Liver (tissue), 2 donors: ENCODE measurements around the gene NEK8.

Experiments
- CTCF ChIP-seq: fragments of 150-350 bp; IDR thresholded peaks from 2 replicates; pipeline ENCODE4 v1.5.1; 2017; ENCODE audit warnings: improper control_type of control experiment, low read depth, low read length; ENCODE audit not compliant: missing input control
- YY1 ChIP-seq: IDR thresholded peaks from 2 replicates; pipeline ENCODE4 v1.6.1; 2016; ENCODE audit warnings: antibody characterized with exemption, mild to moderate bottlenecking
- donor health status: healthy.

GRCh38 chr17:28685366-28685765, 43.2 kb upstream of the NEK8 start:
- TF ChIP-seq YY1 = no peak
- TF ChIP-seq CTCF = no peak
